Measurements from ENCODE around the gene SLC13A2.

The SLC13A2 gene

DNA sequence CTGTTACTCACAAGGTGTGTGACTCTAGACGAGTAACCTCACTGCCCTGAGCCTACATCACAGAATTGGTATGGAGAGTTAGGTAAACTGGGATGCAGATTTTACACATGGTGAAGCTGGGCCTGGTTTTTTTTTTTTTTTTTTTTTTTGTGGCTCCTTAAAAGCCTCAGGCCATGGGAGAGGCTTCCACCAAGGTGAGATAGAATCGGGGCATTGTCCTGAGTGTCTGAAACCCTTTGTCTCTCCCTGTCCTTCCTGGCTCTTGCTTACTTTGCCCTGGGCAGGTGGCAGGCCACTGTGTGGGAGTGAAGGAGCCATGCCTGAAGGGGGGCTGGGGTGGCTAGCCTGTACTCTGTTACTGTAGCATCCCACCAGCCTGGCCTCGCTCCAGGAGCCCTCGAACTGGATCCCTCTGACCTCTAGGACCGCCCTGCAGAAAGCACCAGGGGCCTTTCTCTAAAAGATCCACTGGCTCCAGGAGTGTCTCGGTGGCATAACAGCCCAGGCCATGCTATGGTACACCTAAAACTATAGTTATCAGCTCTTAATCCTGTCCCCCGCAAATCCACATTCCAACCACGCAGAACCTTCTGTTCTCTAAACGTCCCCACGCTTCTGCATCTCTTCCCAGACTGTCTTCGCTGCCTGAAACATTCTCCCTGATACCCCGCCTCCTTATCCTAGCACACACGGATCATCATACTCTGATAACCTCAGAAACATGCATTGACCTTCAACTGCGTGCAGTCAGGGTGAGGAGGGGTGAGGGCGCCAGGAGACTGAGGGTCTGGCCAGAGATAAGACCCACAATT, 1.7 kb upstream of the SLC13A2 start:
- H3K4me3 ChIP-seq (ENCODE audit: insufficient read length, low read depth) = no peak overlapping the region
- no peak for DNase-seq (ENCODE audit: low read depth, low spot score)
- no peaks in the 10 kb centered on the region for H3K27me3 ChIP-seq (ENCODE audit: insufficient read depth, insufficient read length)
- no peaks in the 10 kb centered on the region for H3K9me3 ChIP-seq (ENCODE audit: insufficient read depth, low read length)
- no peaks in the 10 kb centered on the region for H3K36me3 ChIP-seq (ENCODE audit: insufficient read depth, insufficient read length, low read length)
- H3K9ac ChIP-seq (ENCODE audit: insufficient read length, low read depth) = no peak overlapping the region
- TF ChIP-seq ZNF274 (IDR thresholded peaks at IDR 0.05; ENCODE audit: low read depth, low read length) (no peak), YY1 (IDR thresholded peaks at IDR 0.05; ENCODE audit: insufficient read depth, insufficient read length) (no peak), SUZ12 (IDR thresholded peaks at IDR 0.05; ENCODE audit: extremely low read depth, insufficient read depth, insufficient read length) (no peak)
- H3K4me1 ChIP-seq (ENCODE audit: insufficient read depth, insufficient read length) = peaks cover 6% of the 10 kb centered on the region

DNA sequence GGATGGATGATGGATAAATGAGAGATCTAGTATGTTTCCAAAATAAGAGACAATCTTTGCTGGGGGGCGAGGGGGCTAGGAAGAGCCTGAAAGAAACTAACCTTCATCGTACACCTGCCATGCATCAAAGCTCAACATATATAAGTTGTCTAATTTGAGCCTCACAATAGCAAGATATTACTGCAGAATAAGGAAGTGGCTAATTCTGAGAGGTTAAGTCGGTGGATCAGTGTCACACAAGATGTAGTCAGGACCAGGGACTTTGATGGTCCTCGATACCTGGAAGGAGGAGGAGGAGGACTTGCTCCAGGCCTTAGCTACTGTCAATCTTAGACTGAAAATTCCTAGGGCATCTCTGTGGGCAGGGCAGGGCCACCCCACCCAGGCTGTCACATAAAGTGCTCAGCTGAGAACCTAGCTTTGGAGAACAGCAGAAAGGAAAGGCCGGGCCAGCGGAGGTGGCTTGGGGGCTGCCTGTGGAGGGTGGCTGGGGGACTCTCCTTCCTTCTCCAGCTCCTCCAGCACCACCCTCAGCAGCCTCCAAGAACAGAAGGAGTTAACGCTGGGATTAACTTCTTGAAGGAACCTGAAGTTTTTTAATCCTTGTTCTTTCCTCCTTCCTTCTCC, 460 bp upstream of the SLC13A2 start:
- DNase-seq (ENCODE audit: low read depth, low spot score) = no peak
- no peak overlapping the region for H3K9ac ChIP-seq (ENCODE audit: insufficient read length, low read depth)
- no peaks in the 10 kb centered on the region for H3K36me3 ChIP-seq (ENCODE audit: insufficient read depth, insufficient read length, low read length)
- no peak overlapping the region for H3K4me3 ChIP-seq (ENCODE audit: insufficient read length, low read depth)
- TF ChIP-seq YY1 (IDR thresholded peaks at IDR 0.05; ENCODE audit: insufficient read depth, insufficient read length) (no peak), SUZ12 (IDR thresholded peaks at IDR 0.05; ENCODE audit: extremely low read depth, insufficient read depth, insufficient read length) (no peak), ZNF274 (IDR thresholded peaks at IDR 0.05; ENCODE audit: low read depth, low read length) (no peak)
- H3K4me1 ChIP-seq (ENCODE audit: insufficient read depth, insufficient read length) = peaks cover 6% of the 10 kb centered on the region
- no peaks in the 10 kb centered on the region for H3K27me3 ChIP-seq (ENCODE audit: insufficient read depth, insufficient read length)
- H3K9me3 ChIP-seq (ENCODE audit: insufficient read depth, low read length) = no peaks in the 10 kb centered on the region

DNA sequence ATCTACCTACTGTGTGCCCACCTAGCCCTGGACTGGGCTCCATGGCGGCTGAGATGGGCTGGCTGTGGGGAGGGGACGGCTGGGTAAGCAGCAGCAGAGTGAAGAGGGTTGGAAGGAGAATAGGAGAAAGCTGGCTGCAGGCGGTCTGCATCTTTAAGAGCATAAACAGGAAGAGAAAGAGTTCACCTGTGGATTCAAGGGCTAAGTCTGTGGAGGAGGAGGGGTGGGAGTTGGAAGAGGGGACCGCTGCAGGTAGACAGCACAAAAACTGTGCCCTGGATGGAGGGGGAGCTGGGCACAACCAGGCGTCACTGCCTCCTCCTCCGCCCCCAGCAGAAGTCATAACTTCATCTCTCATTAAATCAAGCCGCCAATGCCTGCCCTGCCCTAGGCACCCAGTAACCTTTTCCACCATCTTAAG, 677 bp downstream of the SLC13A2 start:
- Histone ChIP-seq H3K36me3 (ENCODE audit: insufficient read depth, insufficient read length, low read length) (no peaks in the 10 kb centered on the region), H3K4me3 (ENCODE audit: insufficient read length, low read depth) (no peak overlapping the region), H3K9ac (ENCODE audit: insufficient read length, low read depth) (no peak overlapping the region), H3K27me3 (ENCODE audit: insufficient read depth, insufficient read length) (no peaks in the 10 kb centered on the region), H3K9me3 (ENCODE audit: insufficient read depth, low read length) (no peaks in the 10 kb centered on the region), H3K4me1 (ENCODE audit: insufficient read depth, insufficient read length) (peaks cover 6% of the 10 kb centered on the region)
- no peak for TF ChIP-seq YY1 (IDR thresholded peaks at IDR 0.05; ENCODE audit: insufficient read depth, insufficient read length)
- TF ChIP-seq SUZ12 (IDR thresholded peaks at IDR 0.05; ENCODE audit: extremely low read depth, insufficient read depth, insufficient read length) = no peak
- TF ChIP-seq ZNF274 (IDR thresholded peaks at IDR 0.05; ENCODE audit: low read depth, low read length) = no peak
- no peak for DNase-seq (ENCODE audit: low read depth, low spot score)

DNA sequence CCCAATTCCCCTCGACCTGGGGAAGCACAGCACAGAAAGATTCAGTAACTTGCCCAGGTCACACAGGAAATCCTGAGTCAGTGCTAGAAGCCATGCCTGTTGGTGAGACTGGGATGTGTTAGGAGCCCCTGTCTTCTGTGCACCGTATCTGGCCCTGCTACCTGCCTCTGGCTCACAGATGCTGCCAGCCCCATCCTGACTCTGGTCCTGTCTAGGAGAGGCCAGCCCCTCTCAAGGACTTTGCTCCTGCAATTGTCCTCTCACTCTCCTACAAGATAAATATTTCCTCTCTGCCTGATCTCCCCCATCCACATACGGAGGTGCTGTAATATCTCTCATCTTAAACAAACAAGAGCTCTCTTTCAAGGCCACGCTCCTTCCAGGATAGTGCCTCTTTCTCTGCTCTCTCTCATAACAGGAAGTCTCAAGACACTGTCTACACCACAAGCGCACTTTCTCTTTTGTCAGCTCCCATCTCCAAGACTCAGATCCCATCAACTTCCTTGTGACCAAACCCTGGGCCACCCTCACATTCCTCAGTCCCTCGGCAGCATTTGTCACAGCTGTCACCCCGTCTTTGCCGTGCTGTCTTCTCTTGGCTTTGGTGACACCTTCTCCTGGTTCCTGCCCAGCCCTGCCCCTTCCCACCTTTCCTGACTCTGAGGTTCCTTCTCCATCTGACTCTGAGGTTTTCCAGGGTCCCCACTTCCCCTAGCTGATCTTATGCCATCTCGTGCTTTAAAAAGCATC, 1.9 kb downstream of the SLC13A2 start:
- DNase-seq (ENCODE audit: low read depth, low spot score) = no peak
- Histone ChIP-seq H3K27me3 (ENCODE audit: insufficient read depth, insufficient read length) (no peaks in the 10 kb centered on the region), H3K9me3 (ENCODE audit: insufficient read depth, low read length) (no peaks in the 10 kb centered on the region), H3K36me3 (ENCODE audit: insufficient read depth, insufficient read length, low read length) (no peaks in the 10 kb centered on the region), H3K4me1 (ENCODE audit: insufficient read depth, insufficient read length) (peaks cover 6% of the 10 kb centered on the region), H3K9ac (ENCODE audit: insufficient read length, low read depth) (no peak overlapping the region), H3K4me3 (ENCODE audit: insufficient read length, low read depth) (no peak overlapping the region)
- no peak for TF ChIP-seq ZNF274 (IDR thresholded peaks at IDR 0.05; ENCODE audit: low read depth, low read length)
- no peak for TF ChIP-seq SUZ12 (IDR thresholded peaks at IDR 0.05; ENCODE audit: extremely low read depth, insufficient read depth, insufficient read length)
- TF ChIP-seq YY1 (IDR thresholded peaks at IDR 0.05; ENCODE audit: insufficient read depth, insufficient read length) = no peak

DNA sequence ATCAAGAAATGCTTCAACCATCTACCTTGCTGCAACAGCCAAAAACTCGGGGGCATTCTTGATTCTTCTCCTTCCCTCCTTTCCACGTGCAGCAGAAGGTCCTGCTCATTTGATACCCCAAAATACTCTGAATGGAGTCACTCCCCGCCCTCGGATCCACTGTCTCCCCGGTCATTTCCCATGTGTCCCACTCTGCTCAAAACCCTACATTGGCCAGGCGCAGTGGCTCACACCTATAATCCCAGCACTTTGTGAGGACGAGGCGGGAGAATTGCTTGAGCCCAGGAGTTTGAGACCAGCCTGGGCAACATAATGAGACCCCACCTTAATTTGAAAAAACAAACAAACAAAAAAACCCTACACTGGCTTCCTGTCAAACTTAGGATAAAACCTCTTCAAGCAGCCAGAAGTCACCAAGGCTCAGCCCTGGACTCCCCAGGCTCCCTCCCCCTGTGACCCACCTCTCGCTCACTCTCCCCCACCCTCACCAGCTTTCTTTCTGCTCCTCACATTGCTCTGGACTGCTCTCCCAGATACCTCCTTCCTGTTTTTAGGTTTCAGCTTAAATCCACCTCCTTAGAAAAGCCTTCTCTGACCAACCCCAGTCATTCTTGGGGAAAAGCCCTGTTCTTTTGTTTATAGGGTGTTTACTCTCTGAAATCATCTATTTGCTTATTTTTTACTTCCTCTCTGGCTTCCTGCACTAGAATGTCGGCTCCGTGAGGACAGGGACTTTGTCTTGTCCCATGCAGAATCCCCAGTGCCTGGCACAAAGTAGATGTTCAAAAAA, 2.8 kb downstream of the SLC13A2 start:
- H3K4me1 ChIP-seq (ENCODE audit: insufficient read depth, insufficient read length) = peaks cover 6% of the 10 kb centered on the region
- H3K27me3 ChIP-seq (ENCODE audit: insufficient read depth, insufficient read length) = no peaks in the 10 kb centered on the region
- TF ChIP-seq YY1 (IDR thresholded peaks at IDR 0.05; ENCODE audit: insufficient read depth, insufficient read length) (no peak), ZNF274 (IDR thresholded peaks at IDR 0.05; ENCODE audit: low read depth, low read length) (no peak), SUZ12 (IDR thresholded peaks at IDR 0.05; ENCODE audit: extremely low read depth, insufficient read depth, insufficient read length) (no peak)
- H3K4me3 ChIP-seq (ENCODE audit: insufficient read length, low read depth) = no peak overlapping the region
- no peak for DNase-seq (ENCODE audit: low read depth, low spot score)
- no peaks in the 10 kb centered on the region for H3K36me3 ChIP-seq (ENCODE audit: insufficient read depth, insufficient read length, low read length)
- no peak overlapping the region for H3K9ac ChIP-seq (ENCODE audit: insufficient read length, low read depth)
- H3K9me3 ChIP-seq (ENCODE audit: insufficient read depth, low read length) = no peaks in the 10 kb centered on the region

DNA sequence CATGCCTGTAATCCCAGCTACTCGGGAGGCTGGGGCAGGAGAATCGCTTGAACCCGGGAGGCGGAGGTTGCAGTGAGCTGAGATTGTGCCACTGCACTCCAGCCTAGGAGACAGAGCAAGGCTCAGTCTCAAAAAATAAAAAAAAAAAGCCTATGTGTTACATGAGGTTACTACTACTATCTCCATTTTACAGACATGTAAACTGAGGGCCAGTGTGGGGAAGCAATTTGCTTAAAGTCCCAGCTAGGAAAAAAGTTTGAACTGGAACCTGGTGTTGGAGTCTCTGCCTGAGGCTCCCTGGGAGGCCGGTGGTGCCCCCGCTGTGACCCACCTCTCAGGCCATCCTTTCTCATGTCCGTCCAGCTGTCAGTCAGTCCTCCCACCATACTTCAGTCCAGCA, 4.5 kb downstream of the SLC13A2 start:
- Histone ChIP-seq H3K27me3 (ENCODE audit: insufficient read depth, insufficient read length) (no peaks in the 10 kb centered on the region), H3K4me1 (ENCODE audit: insufficient read depth, insufficient read length) (no peaks in the 10 kb centered on the region), H3K9me3 (ENCODE audit: insufficient read depth, low read length) (no peaks in the 10 kb centered on the region), H3K4me3 (ENCODE audit: insufficient read length, low read depth) (no peak overlapping the region), H3K36me3 (ENCODE audit: insufficient read depth, insufficient read length, low read length) (no peaks in the 10 kb centered on the region), H3K9ac (ENCODE audit: insufficient read length, low read depth) (no peak overlapping the region)
- no peak for DNase-seq (ENCODE audit: low read depth, low spot score)
- TF ChIP-seq ZNF274 (IDR thresholded peaks at IDR 0.05; ENCODE audit: low read depth, low read length) = no peak
- no peak for TF ChIP-seq YY1 (IDR thresholded peaks at IDR 0.05; ENCODE audit: insufficient read depth, insufficient read length)
- no peak for TF ChIP-seq SUZ12 (IDR thresholded peaks at IDR 0.05; ENCODE audit: extremely low read depth, insufficient read depth, insufficient read length)
